ENCODE data around the gene MCCC1.

- TF ChIP-seq CTCF (optimal IDR thresholded peaks at IDR 0.05 in 1 of 3, IDR thresholded peaks at IDR 0.05 in 1 of 3, conservative IDR thresholded peaks at IDR 0.05 in 1 of 3; ENCODE audit: extremely low read depth in 1 of 3, insufficient read depth in 2 of 3, low read length in 3 of 3), result no peak
- TF ChIP-seq EZH2 (IDR thresholded peaks at IDR 0.05; ENCODE audit: low read length), result no peak
Measured at GRCh38 chr3:183028416-183028815, 70.9 kb downstream of the MCCC1 start.
